Activated gamma-delta T cell (primary cell): ENCODE measurements around the gene QSOX2.

ENCODE experiments used
- DNase-seq: peaks from one replicate; lab custom pipeline; 2025; lab: John Stamatoyannopoulos, UW

Gene QSOX2

GRCh38 chr9:136191099-136191959, 54.3 kb downstream of the QSOX2 start:
- DNase-seq: no peak

GRCh38 chr9:136190656-136191055, 55.0 kb downstream of the QSOX2 start:
- DNase-seq: no peak

- no peak for DNase-seq
These were observed 55.4 kb downstream of the QSOX2 start for GRCh38 chr9:136190237-136190601.

- DNase-seq: no peak
These were observed 56.0 kb downstream of the QSOX2 start for GRCh38 chr9:136189394-136190236.

- no peak for DNase-seq
These were observed 57.7 kb downstream of the QSOX2 start for GRCh38 chr9:136187683-136188586.

- no peak for DNase-seq
These were observed 58.4 kb downstream of the QSOX2 start for GRCh38 chr9:136187197-136187596.

GRCh38 chr9:136186386-136186785, 59.2 kb downstream of the QSOX2 start:
- DNase-seq: no peak

- DNase-seq: no peak
These were observed 59.8 kb downstream of the QSOX2 start for GRCh38 chr9:136185596-136186366.

- no peak for DNase-seq
These were observed 60.5 kb downstream of the QSOX2 start for GRCh38 chr9:136185066-136185465.

- DNase-seq: no peak
These were observed 62.7 kb downstream of the QSOX2 start for GRCh38 chr9:136182850-136183422.

- no peak for DNase-seq
These were observed 63.2 kb downstream of the QSOX2 start for GRCh38 chr9:136182420-136182787.

- DNase-seq: no peak
These were observed 63.7 kb downstream of the QSOX2 start for GRCh38 chr9:136181784-136182419.

- no peak for DNase-seq
These were observed 65.0 kb downstream of the QSOX2 start for GRCh38 chr9:136180586-136180985.

GRCh38 chr9:136179761-136180160, 65.9 kb downstream of the QSOX2 start:
- no peak for DNase-seq

GRCh38 chr9:136179101-136179616, 66.5 kb downstream of the QSOX2 start:
- DNase-seq: no peak

GRCh38 chr9:136178773-136179075, 66.9 kb downstream of the QSOX2 start:
- no peak for DNase-seq

- no peak for DNase-seq
These were observed 67.4 kb downstream of the QSOX2 start for GRCh38 chr9:136178061-136178772.

- no peak for DNase-seq
These were observed 68.4 kb downstream of the QSOX2 start for GRCh38 chr9:136177224-136177623.

- no peak for DNase-seq
These were observed 69.9 kb downstream of the QSOX2 start for GRCh38 chr9:136175616-136176197.
